ENCODE data around the gene TIGD6. TPM values are rescaled to one million over a fixed set of nuclear protein-coding genes. Genes with fewer than 3 reads are reported as not detected.

Gene TIGD6
- total RNA-seq, 1 donor from 2014 or later, result 5.5 TPM

- DNase-seq (ENCODE audit: low read depth) (no peak), FAIRE-seq (no peak)
- no peaks in the 10 kb centered on the region for H3K9me3 ChIP-seq (ENCODE audit: insufficient read depth, low read depth, low read length)
- Mint-ChIP-seq H3K4me3 (ENCODE audit: unreplicated experiment) (no peak overlapping the region), H3K9me3 (ENCODE audit: unreplicated experiment) (no peaks in the 10 kb centered on the region), H3K36me3 (ENCODE audit: low read depth, unreplicated experiment) (peaks cover 3% of the 10 kb centered on the region), H3K27ac (ENCODE audit: unreplicated experiment) (no peak overlapping the region), H3K27me3 (ENCODE audit: low read depth, unreplicated experiment) (no peaks in the 10 kb centered on the region), H3K4me1 (ENCODE audit: low read depth, unreplicated experiment) (peaks cover 9% of the 10 kb centered on the region)
- H3K4me1 ChIP-seq (ENCODE audit: insufficient read depth, low read length), result no peaks in the 10 kb centered on the region
- TF ChIP-seq EZH2 (IDR thresholded peaks at IDR 0.05; ENCODE audit: insufficient read depth, low read length) (no peak), CTCF (IDR thresholded peaks at IDR 0.05; ENCODE audit: insufficient read depth, low read depth, low read length) (no peak)
- H3K79me2 ChIP-seq (ENCODE audit: insufficient read depth, low read length), result no peaks in the 10 kb centered on the region
- H3K9ac ChIP-seq (ENCODE audit: low read length), result no peak overlapping the region
- no peak overlapping the region for H3K4me3 ChIP-seq (ENCODE audit: insufficient read depth, low read depth, low read length)
- H2AFZ ChIP-seq (ENCODE audit: low read depth, low read length), result no peak overlapping the region
- no peak overlapping the region for H3K4me2 ChIP-seq (ENCODE audit: low read length)
- H4K20me1 ChIP-seq (ENCODE audit: insufficient read depth, low read length), result peaks cover 7% of the 10 kb centered on the region
- H3K27me3 ChIP-seq (ENCODE audit: insufficient read depth, low read length), result no peaks in the 10 kb centered on the region
- no peak overlapping the region for H3K27ac ChIP-seq (ENCODE audit: low read depth, low read length)
- H3K36me3 ChIP-seq (ENCODE audit: insufficient read depth, low read length), result peaks cover 2% of the 10 kb centered on the region
Observed at GRCh38 chr5:149975409-149975808, 25.0 kb downstream of the TIGD6 start.

- FAIRE-seq, result no peak
- Histone ChIP-seq H3K27ac (ENCODE audit: low read depth, low read length) (no peak overlapping the region), H3K4me2 (ENCODE audit: low read length) (no peak overlapping the region), H3K79me2 (ENCODE audit: insufficient read depth, low read length) (peaks cover 3% of the 10 kb centered on the region), H3K27me3 (ENCODE audit: insufficient read depth, low read length) (no peaks in the 10 kb centered on the region), H2AFZ (ENCODE audit: low read depth, low read length) (no peak overlapping the region), H3K4me1 (ENCODE audit: insufficient read depth, low read length) (no peaks in the 10 kb centered on the region), H4K20me1 (ENCODE audit: insufficient read depth, low read length) (peaks cover 15% of the 10 kb centered on the region), H3K9me3 (ENCODE audit: insufficient read depth, low read depth, low read length) (no peaks in the 10 kb centered on the region), H3K4me3 (ENCODE audit: insufficient read depth, low read depth, low read length) (no peak overlapping the region), H3K36me3 (ENCODE audit: insufficient read depth, low read length) (no peaks in the 10 kb centered on the region), H3K9ac (ENCODE audit: low read length) (no peak overlapping the region)
- no peaks in the 10 kb centered on the region for H3K27me3 Mint-ChIP-seq (ENCODE audit: low read depth, unreplicated experiment)
- no peak for DNase-seq (ENCODE audit: low read depth)
- H3K27ac Mint-ChIP-seq (ENCODE audit: unreplicated experiment), result no peak overlapping the region
- no peaks in the 10 kb centered on the region for H3K9me3 Mint-ChIP-seq (ENCODE audit: unreplicated experiment)
- no peak for TF ChIP-seq CTCF (IDR thresholded peaks at IDR 0.05; ENCODE audit: insufficient read depth, low read depth, low read length)
- no peaks in the 10 kb centered on the region for H3K4me1 Mint-ChIP-seq (ENCODE audit: low read depth, unreplicated experiment)
- H3K4me3 Mint-ChIP-seq (ENCODE audit: unreplicated experiment), result no peak overlapping the region
- H3K36me3 Mint-ChIP-seq (ENCODE audit: low read depth, unreplicated experiment), result no peaks in the 10 kb centered on the region
Observed at GRCh38 chr5:149969181-149969930, 31.1 kb downstream of the TIGD6 start.

GRCh38 chr5:149966946-149967345 is 33.5 kb downstream of the TIGD6 start:
- Histone ChIP-seq H3K4me3 (ENCODE audit: insufficient read depth, low read depth, low read length) (no peak overlapping the region), H3K36me3 (ENCODE audit: insufficient read depth, low read length) (no peaks in the 10 kb centered on the region), H4K20me1 (ENCODE audit: insufficient read depth, low read length) (peaks cover 19% of the 10 kb centered on the region), H3K9me3 (ENCODE audit: insufficient read depth, low read depth, low read length) (no peaks in the 10 kb centered on the region), H3K9ac (ENCODE audit: low read length) (no peak overlapping the region), H3K79me2 (ENCODE audit: insufficient read depth, low read length) (peaks cover 7% of the 10 kb centered on the region), H2AFZ (ENCODE audit: low read depth, low read length) (no peak overlapping the region), H3K4me1 (ENCODE audit: insufficient read depth, low read length) (peaks cover under 1% of the 10 kb centered on the region), H3K27ac (ENCODE audit: low read depth, low read length) (no peak overlapping the region), H3K4me2 (ENCODE audit: low read length) (no peak overlapping the region), H3K27me3 (ENCODE audit: insufficient read depth, low read length) (no peaks in the 10 kb centered on the region)
- H3K9me3 Mint-ChIP-seq (ENCODE audit: unreplicated experiment), result no peaks in the 10 kb centered on the region
- FAIRE-seq (no peak), DNase-seq (ENCODE audit: low read depth) (no peak)
- H3K4me3 Mint-ChIP-seq (ENCODE audit: unreplicated experiment), result no peak overlapping the region
- H3K27me3 Mint-ChIP-seq (ENCODE audit: low read depth, unreplicated experiment), result no peaks in the 10 kb centered on the region
- no peaks in the 10 kb centered on the region for H3K4me1 Mint-ChIP-seq (ENCODE audit: low read depth, unreplicated experiment)
- no peaks in the 10 kb centered on the region for H3K36me3 Mint-ChIP-seq (ENCODE audit: low read depth, unreplicated experiment)
- TF ChIP-seq EZH2 (IDR thresholded peaks at IDR 0.05; ENCODE audit: insufficient read depth, low read length) (no peak), CTCF (IDR thresholded peaks at IDR 0.05; ENCODE audit: insufficient read depth, low read depth, low read length) (no peak)
- no peak overlapping the region for H3K27ac Mint-ChIP-seq (ENCODE audit: unreplicated experiment)

Data from astrocyte (in vitro differentiated cells and primary cell).